Astrocyte (in vitro differentiated cells and primary cell): Measurements from ENCODE around the gene RAPGEF4. TPM values are rescaled to one million over a fixed set of nuclear protein-coding genes. Genes with fewer than 3 reads are reported as not detected.

Source experiments
- DNase-seq: peaks from one replicate; pipeline ENCODE4 v3.0.0-alpha.2; 2010; ENCODE audit warnings: low read depth
- FAIRE-seq: peaks from 2 replicates; lab custom pipeline; 2011; peaks lifted over from hg19 to GRCh38; lab: Jason Lieb, UNC
- H2AFZ ChIP-seq: 2 replicates; pipeline ENCODE4 v1.6.0; 2012; ENCODE audit warnings: low read depth, low read length, inconsistent platforms
- H3K27ac ChIP-seq: 2 replicates; pipeline ENCODE4 v1.5.1; 2011; ENCODE audit warnings: low read depth, low read length, inconsistent platforms
- H3K27me3 ChIP-seq: 2 replicates; pipeline ENCODE4 v1.6.0; 2011; ENCODE audit warnings: low read length, inconsistent platforms; ENCODE audit not compliant: insufficient read depth
- H3K36me3 ChIP-seq: 2 replicates; pipeline ENCODE4 v1.5.1; 2011; ENCODE audit warnings: low read length, inconsistent platforms; ENCODE audit not compliant: insufficient read depth
- H3K4me1 ChIP-seq: 2 replicates; pipeline ENCODE4 v1.5.1; 2011; ENCODE audit warnings: low read length, inconsistent platforms; ENCODE audit not compliant: insufficient read depth
- H3K4me2 ChIP-seq: 2 replicates; pipeline ENCODE4 v1.6.0; 2012; ENCODE audit warnings: low read length, inconsistent platforms
- H3K4me3 ChIP-seq: 2 replicates; pipeline ENCODE4 v1.5.1; 2011; ENCODE audit warnings: low read depth, mild to moderate bottlenecking, low read length, inconsistent platforms; ENCODE audit not compliant: insufficient read depth
- H3K79me2 ChIP-seq: 2 replicates; pipeline ENCODE4 v1.6.0; 2012; ENCODE audit warnings: mild to moderate bottlenecking, low read length, inconsistent platforms; ENCODE audit not compliant: insufficient read depth
- H3K9ac ChIP-seq: 2 replicates; pipeline ENCODE4 v1.6.0; 2012; ENCODE audit warnings: mild to moderate bottlenecking, low read length, inconsistent platforms
- H3K9me3 ChIP-seq: 2 replicates; pipeline ENCODE4 v1.5.1; 2012; ENCODE audit warnings: low read depth, mild to moderate bottlenecking, low read length, inconsistent platforms; ENCODE audit not compliant: insufficient read depth
- H4K20me1 ChIP-seq: 2 replicates; pipeline ENCODE4 v1.6.0; 2012; ENCODE audit warnings: low read length, inconsistent platforms; ENCODE audit not compliant: insufficient read depth
- H3K27ac Mint-ChIP-seq: one replicate; pipeline ENCODE4 v1.8.0; 2021; ENCODE audit warnings: mild to moderate bottlenecking, mixed read lengths; ENCODE audit not compliant: unreplicated experiment
- H3K27me3 Mint-ChIP-seq: one replicate; pipeline ENCODE4 v1.8.0; 2021; ENCODE audit warnings: low read depth, mixed read lengths; ENCODE audit not compliant: unreplicated experiment
- H3K36me3 Mint-ChIP-seq: one replicate; pipeline ENCODE4 v1.8.0; 2021; ENCODE audit warnings: low read depth, mixed read lengths; ENCODE audit not compliant: unreplicated experiment
- H3K4me1 Mint-ChIP-seq: one replicate; pipeline ENCODE4 v1.8.0; 2021; ENCODE audit warnings: low read depth, mixed read lengths; ENCODE audit not compliant: unreplicated experiment
- H3K4me3 Mint-ChIP-seq: one replicate; pipeline ENCODE4 v1.8.0; 2021; ENCODE audit warnings: mild to moderate bottlenecking, moderate library complexity, mixed read lengths; ENCODE audit not compliant: unreplicated experiment
- H3K9me3 Mint-ChIP-seq: one replicate; pipeline ENCODE4 v1.8.0; 2021; ENCODE audit warnings: mild to moderate bottlenecking, mixed read lengths; ENCODE audit not compliant: unreplicated experiment
- CTCF ChIP-seq: IDR thresholded peaks from 2 replicates; pipeline ENCODE4 v1.5.1; 2011; ENCODE audit warnings: low read depth, mild to moderate bottlenecking, inconsistent platforms, low read length, moderate library complexity; ENCODE audit not compliant: insufficient read depth
- EZH2 ChIP-seq: IDR thresholded peaks from 2 replicates; pipeline ENCODE4 v1.6.1; 2012; ENCODE audit warnings: mild to moderate bottlenecking, low read length, inconsistent platforms; ENCODE audit not compliant: insufficient read depth
- total RNA-seq: library from RNA; stranded (reverse); gene quantifications from 2 replicates; pipeline ENCODE4 v1.2.1, GENCODE V29; 2021

The RAPGEF4 gene
- total RNA-seq, 1 donor from 2014 or later, result 1.1 TPM

DNA sequence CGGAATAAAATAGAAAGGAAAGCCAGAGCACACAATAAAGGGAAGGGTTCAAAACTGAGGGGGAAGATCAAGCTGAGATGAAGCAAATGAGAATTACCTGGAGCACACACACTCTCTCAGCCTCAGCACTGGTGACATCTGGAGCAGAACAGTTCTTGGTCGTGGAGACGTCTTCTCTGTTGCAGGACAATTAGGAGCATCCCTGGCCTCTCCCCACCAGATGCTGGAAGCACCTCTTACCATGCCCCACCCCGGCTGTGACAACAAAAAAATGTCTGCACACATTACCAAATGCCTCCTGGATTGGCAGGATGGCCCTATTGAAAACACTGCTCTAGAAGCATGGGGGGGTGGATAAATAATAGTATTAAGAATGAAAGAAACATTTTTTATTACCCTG is 296.4 kb downstream of the RAPGEF4 start:
- no peak overlapping the region for H3K27ac ChIP-seq
- no peaks in the 10 kb centered on the region for H4K20me1 ChIP-seq
- no peak for DNase-seq
- Mint-ChIP-seq H3K4me3 (no peak overlapping the region), H3K27ac (no peak overlapping the region), H3K27me3 (no peaks in the 10 kb centered on the region), H3K9me3 (no peaks in the 10 kb centered on the region), H3K36me3 (no peaks in the 10 kb centered on the region), H3K4me1 (no peaks in the 10 kb centered on the region)
- H3K36me3 ChIP-seq, result no peaks in the 10 kb centered on the region
- FAIRE-seq, result no peak
- TF ChIP-seq EZH2, result no peak
- TF ChIP-seq CTCF, result no peak
- no peak overlapping the region for H2AFZ ChIP-seq
- H3K79me2 ChIP-seq, result no peaks in the 10 kb centered on the region
- no peak overlapping the region for H3K9ac ChIP-seq
- H3K4me1 ChIP-seq, result no peaks in the 10 kb centered on the region
- H3K4me3 ChIP-seq, result no peak overlapping the region
- no peaks in the 10 kb centered on the region for H3K27me3 ChIP-seq
- H3K9me3 ChIP-seq, result no peaks in the 10 kb centered on the region
- no peak overlapping the region for H3K4me2 ChIP-seq

DNA sequence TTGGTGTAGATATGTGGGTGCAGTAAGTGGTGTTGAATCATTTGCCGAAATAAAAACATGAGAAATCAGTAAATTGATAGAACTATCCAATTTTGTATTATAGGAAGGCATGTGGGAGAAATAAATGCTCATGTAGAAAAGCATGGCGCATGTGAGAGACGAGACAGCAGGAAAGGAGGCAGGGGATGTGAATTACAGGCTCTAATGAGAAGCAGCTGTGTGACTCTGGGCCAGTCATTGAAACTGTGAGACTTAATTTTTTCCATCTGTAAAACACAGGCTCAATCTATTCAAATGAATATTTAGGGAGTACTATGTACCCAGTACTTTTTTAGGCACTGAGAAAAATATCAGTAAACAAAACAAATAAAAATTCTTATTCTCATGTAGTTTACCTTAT is 297.4 kb downstream of the RAPGEF4 start:
- Histone ChIP-seq H3K9me3 (no peaks in the 10 kb centered on the region), H3K4me3 (no peak overlapping the region), H3K27ac (no peak overlapping the region), H3K4me2 (no peak overlapping the region), H3K36me3 (no peaks in the 10 kb centered on the region), H2AFZ (no peak overlapping the region), H3K9ac (no peak overlapping the region), H3K27me3 (no peaks in the 10 kb centered on the region), H3K4me1 (no peaks in the 10 kb centered on the region), H4K20me1 (no peaks in the 10 kb centered on the region), H3K79me2 (no peaks in the 10 kb centered on the region)
- no peak for DNase-seq
- Mint-ChIP-seq H3K4me1 (no peaks in the 10 kb centered on the region), H3K9me3 (no peaks in the 10 kb centered on the region), H3K36me3 (no peaks in the 10 kb centered on the region), H3K27ac (no peak overlapping the region), H3K27me3 (no peaks in the 10 kb centered on the region), H3K4me3 (no peak overlapping the region)
- FAIRE-seq, result no peak
- TF ChIP-seq EZH2 (no peak), CTCF (no peak)

DNA sequence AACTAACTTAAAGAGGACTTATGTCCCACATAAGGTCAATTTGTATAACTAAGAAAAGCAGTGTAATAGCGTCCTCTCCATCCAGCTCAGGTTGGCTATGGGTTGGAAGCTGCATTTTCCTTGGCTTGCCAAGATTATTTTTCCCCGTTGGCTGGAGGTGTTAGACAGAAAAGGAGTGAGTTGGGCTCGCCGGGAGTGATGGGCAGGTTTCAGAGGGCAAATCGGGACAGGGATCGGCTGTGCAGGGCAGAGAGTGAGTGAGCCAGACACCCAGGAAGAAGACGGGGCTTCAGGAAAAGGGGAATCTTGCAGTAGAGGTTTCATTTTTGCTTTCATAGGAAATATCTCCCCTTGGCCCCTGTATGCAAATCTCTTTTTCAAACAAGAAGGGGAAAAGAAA is 298.5 kb downstream of the RAPGEF4 start:
- no peaks in the 10 kb centered on the region for H4K20me1 ChIP-seq
- DNase-seq, result no peak
- no peak overlapping the region for H3K9ac ChIP-seq
- H3K27ac ChIP-seq, result no peak overlapping the region
- H3K4me2 ChIP-seq, result no peak overlapping the region
- no peaks in the 10 kb centered on the region for H3K4me1 ChIP-seq
- Mint-ChIP-seq H3K9me3 (no peaks in the 10 kb centered on the region), H3K4me1 (no peaks in the 10 kb centered on the region), H3K36me3 (no peaks in the 10 kb centered on the region), H3K27me3 (no peaks in the 10 kb centered on the region), H3K4me3 (no peak overlapping the region), H3K27ac (no peak overlapping the region)
- TF ChIP-seq EZH2 (no peak), CTCF (no peak)
- no peak overlapping the region for H3K4me3 ChIP-seq
- H3K79me2 ChIP-seq, result no peaks in the 10 kb centered on the region
- no peak overlapping the region for H2AFZ ChIP-seq
- H3K36me3 ChIP-seq, result no peaks in the 10 kb centered on the region
- no peak for FAIRE-seq
- H3K27me3 ChIP-seq, result no peaks in the 10 kb centered on the region
- no peaks in the 10 kb centered on the region for H3K9me3 ChIP-seq
